Kasumi-1 (cell line): ENCODE results near the gene SMU1.

Experiments used
- DNase-seq, 2 experiments: peaks; one replicate each; lab custom pipeline; 2025; lab: John Stamatoyannopoulos, UW

Gene SMU1

DNA sequence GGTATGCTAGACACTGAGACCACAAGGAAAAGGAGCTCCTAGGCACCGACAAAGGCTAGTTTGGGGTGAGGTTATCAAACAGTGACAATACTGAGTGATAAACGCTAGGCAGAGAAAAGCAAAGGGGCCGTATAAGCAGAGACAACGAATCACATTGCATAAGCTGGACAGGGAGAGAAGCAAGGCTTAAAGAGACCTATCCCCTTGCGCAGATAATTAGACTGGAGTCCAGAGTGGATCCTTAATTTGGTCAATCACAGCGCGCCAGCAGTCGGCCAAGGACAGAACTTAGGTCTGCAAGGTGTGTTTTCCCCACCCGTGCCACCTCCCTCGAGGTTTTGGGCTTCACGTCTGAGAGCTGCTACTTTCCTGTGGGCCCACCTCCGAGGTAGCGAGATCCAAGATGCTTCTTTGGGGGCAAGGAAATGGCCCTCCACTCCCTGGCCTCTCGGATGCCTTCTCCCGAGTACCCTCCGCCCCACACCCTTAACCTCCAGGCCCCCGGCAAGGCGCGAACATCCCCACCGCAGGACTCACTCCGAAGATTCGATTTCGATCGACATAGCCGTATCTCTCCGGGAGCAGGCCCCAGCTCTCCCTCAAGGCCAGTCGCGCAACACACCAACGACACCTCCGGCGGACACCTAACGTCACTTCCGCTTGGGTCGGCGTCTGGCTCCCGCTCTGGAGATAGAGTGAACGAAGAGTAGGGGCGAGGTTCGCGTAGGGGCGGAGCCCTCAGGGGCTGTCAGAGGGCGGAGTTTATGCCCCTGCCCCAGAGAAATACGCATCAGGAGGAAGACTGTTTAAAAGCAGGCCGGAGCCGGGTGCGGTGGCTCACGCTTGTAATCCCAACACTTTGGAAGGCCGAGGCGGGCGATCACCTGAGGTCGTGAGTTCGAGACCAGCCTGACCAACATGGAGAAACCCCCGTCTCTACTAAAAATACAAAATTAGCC is at the start of gene SMU1:
Gene SMU1, minus strand, starts transcription at position 629 of the 959 bp plus-strand sequence. Its CDS starts 66 bp downstream, at position 563.
- DNase-seq: peak; percentile 98 to 99

DNA sequence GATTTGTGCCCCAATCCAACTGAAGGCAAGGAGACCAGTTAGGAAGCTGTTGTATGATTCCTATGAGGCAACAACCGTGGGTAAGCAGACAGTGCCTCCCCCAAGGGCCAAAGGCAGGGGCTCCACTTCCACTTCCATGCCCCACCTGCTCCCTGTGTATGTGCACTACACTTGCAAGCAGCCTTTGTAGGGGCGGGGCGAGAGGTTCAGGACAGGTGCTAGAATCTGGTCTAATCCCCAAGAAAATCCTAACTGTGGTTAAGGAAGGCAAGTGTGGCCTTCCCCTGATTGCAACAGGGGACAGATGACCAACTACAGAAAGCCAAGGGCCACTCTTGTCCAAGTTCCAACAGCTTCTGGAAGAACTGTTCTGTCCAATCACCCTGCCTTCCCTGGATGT is 49.0 kb upstream of the SMU1 start:
- no peak for DNase-seq

DNA sequence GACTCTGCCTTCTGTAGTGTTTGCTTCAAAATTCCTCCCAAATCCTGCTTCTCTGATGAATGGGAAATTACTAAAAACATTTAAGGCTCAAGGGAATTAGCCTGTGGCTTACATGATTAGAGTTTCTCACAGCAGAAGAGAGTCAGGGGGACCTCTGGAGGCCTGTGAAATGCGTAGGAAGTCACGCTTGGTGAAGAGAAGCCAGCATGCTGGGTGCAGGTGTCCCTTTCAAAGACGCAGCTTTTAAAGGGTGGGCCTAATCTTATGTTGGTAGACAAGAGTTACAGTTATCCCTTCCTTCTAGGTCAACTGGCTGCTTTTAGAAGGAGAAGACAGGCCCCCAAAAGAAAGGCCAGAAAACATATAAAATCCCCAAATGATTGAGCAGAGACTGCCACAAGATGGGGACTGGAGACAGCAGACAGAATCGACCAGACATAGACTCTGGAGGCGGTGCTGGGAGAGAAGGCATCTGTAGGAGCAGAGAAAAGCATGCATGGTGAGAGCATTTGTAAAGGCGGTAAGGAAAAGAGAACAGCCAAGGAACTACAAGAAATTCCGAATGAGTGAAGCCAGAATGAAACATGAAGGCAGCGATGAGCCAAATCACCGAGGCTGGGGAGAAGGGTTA is 48.4 kb upstream of the SMU1 start:
- peak in 1 of 2 experiments; percentile 24 for DNase-seq

DNA sequence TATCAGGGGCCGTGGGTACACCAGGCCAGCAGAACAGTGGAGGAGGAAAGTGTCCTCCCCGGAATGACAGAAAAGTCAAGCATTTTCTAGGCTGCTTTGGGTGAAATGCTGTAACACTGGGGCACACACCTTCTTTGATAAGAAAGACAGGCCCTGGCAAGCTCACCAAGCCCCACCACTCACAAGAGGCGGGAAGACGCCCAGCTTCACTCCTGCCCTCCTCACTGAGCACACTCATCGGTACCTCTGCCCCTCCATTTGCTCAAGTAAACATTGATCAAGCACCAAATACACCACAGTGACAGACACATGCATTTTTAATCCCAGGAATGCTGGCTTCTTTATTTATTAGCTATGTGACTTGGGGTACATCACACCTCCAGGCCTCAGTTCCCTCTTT is 47.6 kb upstream of the SMU1 start:
- no peak for DNase-seq

DNA sequence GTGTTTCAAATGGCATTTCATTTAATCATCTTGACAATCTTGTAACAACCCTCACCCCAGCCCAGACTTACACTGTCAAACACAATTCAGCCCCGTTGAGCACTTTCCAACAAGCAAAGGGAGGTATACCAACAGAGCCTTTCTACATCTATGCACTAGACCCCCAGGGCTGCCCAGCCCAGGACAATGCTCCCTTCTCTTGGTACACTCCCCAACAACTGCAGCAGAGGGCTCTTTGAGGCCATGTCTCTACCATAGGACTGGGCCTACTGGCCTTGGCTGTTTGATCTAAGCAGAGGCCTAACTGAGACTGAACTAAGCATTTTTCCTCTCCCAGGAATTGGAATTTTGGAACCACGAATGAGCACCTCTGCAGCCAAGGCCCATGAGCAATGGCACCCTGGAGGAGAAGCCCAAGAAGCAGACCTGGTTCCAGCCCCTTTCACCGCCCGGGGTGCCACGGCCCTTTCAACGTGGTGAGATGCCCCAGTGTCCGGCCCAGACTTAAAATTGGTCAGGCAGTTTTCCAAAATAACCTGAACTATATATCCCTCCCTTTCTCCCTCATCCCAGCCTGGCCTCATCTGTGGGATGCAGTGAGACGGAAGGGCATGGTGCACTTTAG is 47.0 kb upstream of the SMU1 start:
- no peak for DNase-seq

- no peak for DNase-seq
Measured at GRCh38 chr9:33120620-33121019, 44.1 kb upstream of the SMU1 start.

DNA sequence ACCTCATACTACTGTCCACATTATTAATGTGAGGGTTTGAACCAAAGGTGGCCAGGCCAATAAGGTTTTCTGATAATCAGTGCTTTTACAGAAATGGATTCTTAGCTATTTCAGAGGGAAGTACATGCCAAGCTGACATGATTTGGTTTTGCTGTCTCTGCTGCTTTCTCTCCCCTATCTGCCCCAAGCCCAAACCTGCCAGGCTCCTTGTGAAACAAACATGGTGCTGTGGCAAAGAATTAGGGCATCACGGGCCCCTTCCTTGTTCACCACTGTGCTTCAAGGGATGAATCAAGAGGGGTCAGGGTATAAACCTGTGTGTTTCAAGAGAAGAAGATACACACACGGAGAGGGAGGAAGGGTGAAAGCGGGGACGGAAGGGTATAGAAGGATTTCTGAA is 41.3 kb upstream of the SMU1 start:
- DNase-seq: no peak

GRCh38 chr9:33117306-33117705 is 40.8 kb upstream of the SMU1 start:
- no peak for DNase-seq

DNA sequence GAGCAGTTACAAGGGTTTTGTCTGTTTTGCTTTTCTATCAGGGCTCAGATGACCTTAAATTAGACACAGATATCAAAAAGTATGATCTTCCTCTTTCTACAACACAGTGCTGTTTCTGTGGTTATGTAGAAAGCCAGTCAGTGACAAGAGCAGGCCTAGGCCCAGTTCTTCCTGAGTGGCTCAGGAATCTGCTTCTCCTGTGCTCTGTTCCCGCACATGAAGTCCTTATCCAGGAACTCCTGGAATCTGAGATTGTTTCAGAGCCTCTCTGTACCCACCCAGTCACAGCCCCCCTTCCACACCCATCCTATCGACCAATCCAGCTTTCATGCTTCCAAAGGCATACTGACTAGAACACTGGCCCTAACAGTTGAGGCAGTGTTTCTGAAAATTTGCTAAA is 40.4 kb upstream of the SMU1 start:
- peak; percentile 65 to 72 for DNase-seq

- DNase-seq: no peak
Measured at GRCh38 chr9:33114746-33115145, 38.3 kb upstream of the SMU1 start.

DNA sequence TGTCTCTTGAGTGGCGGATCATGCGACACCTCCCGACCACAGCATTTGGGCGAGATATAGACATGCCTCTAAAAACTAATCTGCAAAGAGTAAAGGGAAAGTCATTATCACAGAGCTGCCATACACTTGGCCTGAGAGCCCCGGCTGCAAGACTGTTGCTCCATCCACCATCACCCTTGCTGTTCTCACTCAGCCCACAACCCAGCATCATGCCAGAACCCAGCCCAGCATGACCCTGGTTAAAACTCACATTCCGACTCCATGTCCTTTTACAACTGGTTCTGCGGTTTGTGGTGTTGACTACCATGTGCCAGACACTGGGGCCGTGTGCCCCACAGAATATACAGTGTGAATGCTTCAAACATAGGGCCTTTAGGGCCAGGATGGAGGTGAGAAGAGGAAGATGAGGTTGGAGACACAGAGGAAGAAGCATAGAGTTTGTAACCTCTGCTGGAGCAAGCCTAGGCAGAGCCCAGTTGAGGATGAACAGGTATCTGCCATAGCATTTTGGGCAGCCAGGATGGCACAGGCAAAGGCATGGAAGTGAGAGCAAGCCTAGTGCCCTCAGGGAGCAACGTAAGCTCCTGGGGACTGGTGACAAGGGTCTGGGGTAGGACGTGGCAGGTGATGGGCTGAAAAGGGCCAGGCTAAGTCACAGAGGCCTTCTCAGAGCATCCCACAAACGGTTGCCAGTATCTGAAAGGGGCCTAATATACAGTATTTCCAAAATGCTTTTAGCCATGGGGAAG is 37.5 kb upstream of the SMU1 start:
- no peak for DNase-seq

GRCh38 chr9:33112094-33112493 is 35.6 kb upstream of the SMU1 start:
- DNase-seq: no peak

DNA sequence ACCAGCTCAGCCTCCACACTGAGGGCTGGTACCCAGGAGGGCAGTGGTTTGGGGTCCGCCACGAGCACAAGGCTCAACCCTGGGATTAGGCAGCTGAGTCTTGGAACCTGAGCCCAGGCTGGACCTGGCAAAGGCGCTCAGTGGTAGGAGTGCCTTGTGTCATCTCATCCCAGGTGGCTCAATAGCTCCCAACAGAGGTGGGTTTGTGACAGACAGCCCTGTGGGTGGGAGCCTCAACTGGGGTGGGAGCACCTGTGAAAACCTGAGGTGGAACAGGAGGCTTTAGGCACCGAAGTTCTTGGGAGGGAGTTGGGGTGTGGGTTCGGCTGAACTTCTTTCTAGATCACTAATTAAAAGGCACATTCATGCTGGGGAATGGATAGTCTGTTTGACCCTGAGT is 35.2 kb upstream of the SMU1 start:
- no peak for DNase-seq

GRCh38 chr9:33110686-33111085 is 34.2 kb upstream of the SMU1 start:
- DNase-seq: no peak

- DNase-seq: no peak
Measured at GRCh38 chr9:33109850-33110595, 33.5 kb upstream of the SMU1 start.

DNA sequence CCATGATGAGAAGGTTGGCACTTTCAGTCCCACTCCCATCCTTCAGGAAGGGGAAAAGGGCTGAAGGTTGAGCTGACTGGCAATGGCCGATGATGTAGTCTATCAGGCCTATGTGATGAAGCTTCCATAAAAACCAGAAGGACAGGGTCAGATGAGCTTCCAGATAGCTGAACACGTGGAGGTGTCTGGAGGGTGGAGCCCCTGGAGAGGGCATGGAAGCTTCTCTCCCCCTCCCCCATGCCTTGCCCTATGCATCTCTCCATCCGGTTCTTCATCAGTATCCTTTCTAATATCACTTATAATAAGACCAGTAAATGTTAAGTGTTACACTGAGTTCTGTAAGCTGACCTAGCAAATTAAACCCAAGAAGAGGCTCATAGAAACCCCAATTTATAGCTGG is 32.6 kb upstream of the SMU1 start:
- no peak for DNase-seq

DNA sequence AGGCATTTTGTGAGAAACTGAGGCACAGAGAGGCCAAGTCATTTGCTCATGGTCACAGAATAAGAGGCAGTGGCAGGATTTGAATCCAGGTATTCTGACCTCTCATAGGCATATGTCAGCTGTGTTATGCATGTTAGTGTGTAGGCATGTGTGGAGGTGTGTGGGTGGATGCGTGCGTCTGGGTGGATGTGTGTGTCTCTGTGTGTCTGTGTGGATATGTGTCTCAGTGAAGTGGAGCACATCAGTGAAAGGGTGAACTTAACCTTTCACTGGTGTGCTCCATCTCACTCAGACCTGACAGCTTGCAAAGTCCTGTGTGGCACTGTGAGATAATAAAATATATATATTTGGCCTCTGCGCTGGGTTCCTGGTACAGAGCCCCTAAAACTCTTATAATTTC is 32.0 kb upstream of the SMU1 start:
- no peak for DNase-seq

- DNase-seq: no peak
Measured at GRCh38 chr9:33107762-33108161, 31.3 kb upstream of the SMU1 start.

- no peak for DNase-seq
Measured at GRCh38 chr9:33106827-33107621, 30.6 kb upstream of the SMU1 start.

GRCh38 chr9:33106372-33106771 is 29.9 kb upstream of the SMU1 start:
- no peak for DNase-seq

DNA sequence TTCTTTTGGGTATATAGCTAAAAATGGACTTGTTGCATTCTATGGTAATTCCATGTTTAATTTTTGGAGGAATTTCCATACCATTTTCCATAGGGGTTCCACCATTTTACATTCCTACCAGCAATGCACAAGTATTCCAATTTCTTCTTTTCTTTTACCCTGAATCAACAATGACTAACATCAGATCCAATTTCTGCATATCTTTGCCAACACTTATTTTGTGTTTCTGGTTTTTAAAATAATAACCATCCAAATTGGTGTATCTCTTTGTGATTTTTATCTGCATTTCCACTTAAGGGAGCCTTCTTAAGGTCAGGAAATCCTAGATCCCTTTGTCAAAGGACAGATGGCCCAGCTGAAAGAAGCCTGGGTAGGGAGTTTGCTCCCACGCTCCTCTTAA is 29.5 kb upstream of the SMU1 start:
- DNase-seq: no peak
